Stimulated activated CD4-positive, alpha-beta T cell treated with anti-CD3 and anti-CD28 coated beads, TNF-alpha, amount 100 ng/mL, for 48 hours (primary cell): Measurements from ENCODE around the gene DEPDC1.
"Not testable (repeated sequence)": the region's sequence is repeated elsewhere in the genome, so short reads cannot be mapped to it uniquely, and the experiment has no call there.

Source experiments
- DNase-seq, 3 donors: peaks; one replicate each; pipeline ENCODE4 v3.0.0-alpha.2; 2020; ENCODE audit warnings: low read depth in 3 of 3

Gene DEPDC1, protein sequence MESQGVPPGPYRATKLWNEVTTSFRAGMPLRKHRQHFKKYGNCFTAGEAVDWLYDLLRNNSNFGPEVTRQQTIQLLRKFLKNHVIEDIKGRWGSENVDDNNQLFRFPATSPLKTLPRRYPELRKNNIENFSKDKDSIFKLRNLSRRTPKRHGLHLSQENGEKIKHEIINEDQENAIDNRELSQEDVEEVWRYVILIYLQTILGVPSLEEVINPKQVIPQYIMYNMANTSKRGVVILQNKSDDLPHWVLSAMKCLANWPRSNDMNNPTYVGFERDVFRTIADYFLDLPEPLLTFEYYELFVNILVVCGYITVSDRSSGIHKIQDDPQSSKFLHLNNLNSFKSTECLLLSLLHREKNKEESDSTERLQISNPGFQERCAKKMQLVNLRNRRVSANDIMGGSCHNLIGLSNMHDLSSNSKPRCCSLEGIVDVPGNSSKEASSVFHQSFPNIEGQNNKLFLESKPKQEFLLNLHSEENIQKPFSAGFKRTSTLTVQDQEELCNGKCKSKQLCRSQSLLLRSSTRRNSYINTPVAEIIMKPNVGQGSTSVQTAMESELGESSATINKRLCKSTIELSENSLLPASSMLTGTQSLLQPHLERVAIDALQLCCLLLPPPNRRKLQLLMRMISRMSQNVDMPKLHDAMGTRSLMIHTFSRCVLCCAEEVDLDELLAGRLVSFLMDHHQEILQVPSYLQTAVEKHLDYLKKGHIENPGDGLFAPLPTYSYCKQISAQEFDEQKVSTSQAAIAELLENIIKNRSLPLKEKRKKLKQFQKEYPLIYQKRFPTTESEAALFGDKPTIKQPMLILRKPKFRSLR

GRCh38 chr1:68496680-68497357, at the start of gene DEPDC1:
TSS of gene DEPDC1 (minus strand) at chr1:68497082. CDS start at chr1:68496999, 83 bp downstream.
- DNase-seq, result peak; percentile 57 to 62 (median 58)

DNA sequence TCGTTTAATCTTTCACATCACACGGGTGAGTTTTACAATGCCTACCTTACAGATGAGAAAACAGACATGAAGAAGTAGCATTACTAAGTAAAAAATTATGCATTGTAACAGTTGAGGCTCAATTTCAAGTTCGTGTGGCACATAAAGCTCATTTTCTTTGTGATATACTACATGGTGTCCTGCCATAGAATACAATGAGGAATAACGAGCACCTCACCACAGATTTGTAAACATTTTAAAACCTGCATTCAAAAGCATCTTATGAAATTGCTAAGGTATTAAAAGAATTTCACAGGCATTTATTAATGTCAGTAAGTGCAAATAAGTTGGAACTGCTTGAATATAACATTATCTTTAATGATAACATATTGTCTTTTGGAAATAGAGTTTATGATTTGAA, 47.8 kb upstream of the DEPDC1 start:
- DNase-seq, result no peak

GRCh38 chr1:68542586-68542985, 45.7 kb upstream of the DEPDC1 start:
- DNase-seq, result no peak

DNA sequence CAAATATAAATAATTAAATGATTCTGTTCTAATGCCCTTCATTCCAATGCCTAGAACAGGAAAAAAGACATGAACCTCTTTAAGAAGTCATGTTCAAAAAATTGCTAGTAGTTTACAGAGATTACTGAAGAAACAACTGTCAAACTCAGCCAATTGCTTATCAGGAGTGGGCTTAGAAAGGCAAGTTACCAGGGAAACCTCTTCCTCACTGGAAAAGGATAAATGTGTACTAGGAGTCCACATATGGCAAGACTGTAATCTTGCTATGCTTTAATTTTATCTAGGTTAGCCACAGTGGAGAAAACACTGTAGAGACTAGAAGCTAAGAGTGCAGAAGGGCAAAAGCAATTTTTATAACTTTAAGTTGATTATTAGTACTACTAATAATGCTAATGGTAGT, 42.1 kb upstream of the DEPDC1 start:
- no peak for DNase-seq

GRCh38 chr1:68528243-68528642, 31.4 kb upstream of the DEPDC1 start:
- no peak for DNase-seq

- DNase-seq, result no peak
Observed at GRCh38 chr1:68525781-68526180, 28.9 kb upstream of the DEPDC1 start.

DNA sequence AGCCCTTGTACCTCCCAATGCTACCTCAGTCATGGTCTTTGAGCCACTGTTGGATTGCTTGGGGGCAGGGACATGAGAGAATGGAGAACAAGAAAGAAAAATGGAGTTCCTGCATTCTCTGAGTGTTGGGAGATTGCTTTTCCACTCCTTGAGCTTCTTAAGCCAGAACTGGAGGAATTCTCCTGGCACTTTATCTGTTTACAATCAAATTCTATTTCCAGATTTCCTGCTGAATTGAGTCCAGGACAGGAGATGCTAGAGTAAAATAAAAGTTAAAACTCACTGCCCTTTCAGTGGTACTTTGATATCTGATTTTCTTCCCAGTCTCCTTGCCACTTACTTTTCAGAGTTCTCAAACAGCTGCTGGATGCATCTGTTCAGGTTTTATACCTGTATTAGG, 24.4 kb upstream of the DEPDC1 start:
- no peak for DNase-seq

DNA sequence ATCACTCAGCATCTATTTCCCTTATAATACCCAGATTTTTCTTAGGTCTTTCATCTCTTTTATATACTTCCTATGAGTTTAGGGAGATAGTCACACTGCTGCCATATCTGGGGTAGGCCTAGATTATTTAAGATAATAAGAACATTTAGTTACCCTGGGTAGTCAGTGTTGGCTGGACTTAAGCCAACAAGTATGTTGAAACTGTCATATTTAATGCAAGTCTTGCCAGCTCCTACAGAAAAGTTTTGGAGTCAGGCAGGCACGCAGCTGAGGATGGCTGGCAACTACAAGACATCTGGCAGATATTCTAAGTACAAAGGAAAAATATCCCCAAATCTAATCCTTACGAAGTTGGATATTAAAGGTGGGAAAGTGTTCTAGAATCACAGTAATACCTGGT, 19.2 kb upstream of the DEPDC1 start:
- DNase-seq, result no peak

- no peak for DNase-seq
Observed at GRCh38 chr1:68511254-68511653, 14.4 kb upstream of the DEPDC1 start.

DNA sequence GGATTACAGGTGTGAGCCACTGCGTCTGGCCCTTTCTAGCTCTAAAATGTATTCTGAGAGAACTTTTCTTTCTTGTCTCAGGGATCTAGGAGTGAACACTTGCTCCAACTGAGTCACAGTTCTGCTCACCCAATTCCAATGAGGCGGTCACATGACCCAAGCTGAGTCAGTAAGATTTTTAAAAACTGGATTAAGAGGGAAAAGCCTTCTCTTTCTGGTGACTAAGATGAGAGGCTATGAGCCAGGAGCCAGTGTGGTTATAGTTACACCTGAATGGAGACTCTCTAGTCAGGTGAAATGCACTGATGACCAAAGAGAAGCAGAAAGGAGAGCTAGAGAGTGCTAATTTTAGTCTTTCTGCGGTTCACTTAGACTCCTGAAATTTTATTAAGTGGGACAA, 9.5 kb upstream of the DEPDC1 start:
- no peak for DNase-seq

DNA sequence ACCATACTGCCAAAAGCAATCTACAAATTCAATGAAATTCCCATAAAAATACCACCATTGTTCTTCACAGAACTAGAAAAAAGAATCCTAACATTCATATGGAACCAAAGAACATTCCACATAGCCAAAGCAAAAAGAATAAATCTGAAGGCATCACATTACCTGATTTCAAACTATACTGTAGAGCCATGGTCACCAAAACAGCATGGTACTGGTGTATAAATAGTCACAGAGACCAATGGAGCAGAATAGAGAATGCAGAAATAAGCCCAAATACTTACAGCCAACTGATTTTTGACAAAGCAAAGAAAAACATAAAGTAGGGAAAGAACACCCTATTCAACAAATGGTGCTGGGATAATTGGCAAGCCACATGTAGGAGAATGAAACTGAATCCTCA, 6.2 kb upstream of the DEPDC1 start:
- no peak for DNase-seq

- DNase-seq, result no peak
Observed at GRCh38 chr1:68497358-68497698, 446 bp upstream of the DEPDC1 start.

DNA sequence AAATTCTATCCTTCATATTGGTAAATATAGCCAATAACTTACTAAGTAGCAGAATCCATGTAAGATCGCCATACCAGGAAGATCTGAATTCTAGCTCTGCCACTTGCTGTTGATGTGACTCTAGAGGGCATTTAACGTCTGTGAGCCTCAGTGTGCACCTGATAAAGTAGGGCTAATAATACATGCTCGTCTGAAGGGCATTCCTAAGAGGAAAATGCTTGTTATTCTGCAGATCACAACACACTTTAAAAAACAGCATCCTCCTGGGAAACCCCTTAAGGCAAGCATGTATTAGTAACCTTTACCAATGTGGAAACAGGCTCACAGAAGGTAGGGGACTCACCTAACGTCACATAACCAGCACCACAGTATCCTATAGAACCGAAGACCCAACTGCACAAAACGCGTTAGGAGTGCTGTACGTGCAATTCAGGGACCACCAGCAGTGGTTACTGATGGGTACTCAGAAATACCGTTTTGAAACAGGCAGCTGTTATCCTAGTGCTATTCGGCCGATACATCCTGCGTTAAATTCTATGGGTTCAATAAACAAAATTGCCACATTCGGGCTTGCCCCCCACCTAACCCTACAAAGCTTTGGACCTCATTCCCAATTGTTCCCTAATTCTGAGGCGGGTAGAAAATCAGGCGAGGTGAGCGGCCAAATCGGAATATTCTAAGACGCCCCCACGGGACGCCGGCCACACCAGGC, 758 bp downstream of the DEPDC1 start:
- no peak for DNase-seq

GRCh38 chr1:68495532-68495931, 1.4 kb downstream of the DEPDC1 start:
- no peak for DNase-seq

- DNase-seq, result no peak
Observed at GRCh38 chr1:68493193-68493592, 3.7 kb downstream of the DEPDC1 start.

GRCh38 chr1:68492255-68492654, 4.6 kb downstream of the DEPDC1 start:
- not testable (repeated sequence) for DNase-seq

DNA sequence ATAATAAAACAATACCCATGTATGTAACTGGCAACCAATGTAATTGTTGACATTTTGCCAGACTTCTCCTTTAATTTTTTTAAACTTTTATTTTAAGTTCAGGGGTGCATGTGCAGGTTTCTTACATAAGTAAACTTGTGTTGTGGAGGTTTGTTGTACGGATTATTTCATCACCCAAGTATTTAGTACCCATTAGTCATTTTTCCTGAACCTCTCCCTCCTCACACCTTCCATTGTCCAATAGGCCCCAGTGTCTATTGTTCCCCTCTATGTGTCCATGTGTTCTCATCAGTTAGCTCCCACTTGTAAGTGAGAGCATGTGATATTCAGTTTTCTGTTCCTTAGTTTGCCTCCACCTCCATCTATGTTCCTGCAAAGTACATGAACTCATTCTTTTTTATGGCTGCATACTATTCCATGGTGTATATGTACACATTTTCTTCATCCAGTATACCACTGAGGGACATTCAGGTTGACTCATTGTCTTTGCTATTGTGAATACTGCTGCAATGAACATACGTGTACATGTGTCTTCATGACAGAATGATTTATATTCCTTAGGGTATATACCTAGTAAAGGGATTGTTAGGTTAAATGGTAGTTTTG, 6.7 kb downstream of the DEPDC1 start:
- no peak for DNase-seq

DNA sequence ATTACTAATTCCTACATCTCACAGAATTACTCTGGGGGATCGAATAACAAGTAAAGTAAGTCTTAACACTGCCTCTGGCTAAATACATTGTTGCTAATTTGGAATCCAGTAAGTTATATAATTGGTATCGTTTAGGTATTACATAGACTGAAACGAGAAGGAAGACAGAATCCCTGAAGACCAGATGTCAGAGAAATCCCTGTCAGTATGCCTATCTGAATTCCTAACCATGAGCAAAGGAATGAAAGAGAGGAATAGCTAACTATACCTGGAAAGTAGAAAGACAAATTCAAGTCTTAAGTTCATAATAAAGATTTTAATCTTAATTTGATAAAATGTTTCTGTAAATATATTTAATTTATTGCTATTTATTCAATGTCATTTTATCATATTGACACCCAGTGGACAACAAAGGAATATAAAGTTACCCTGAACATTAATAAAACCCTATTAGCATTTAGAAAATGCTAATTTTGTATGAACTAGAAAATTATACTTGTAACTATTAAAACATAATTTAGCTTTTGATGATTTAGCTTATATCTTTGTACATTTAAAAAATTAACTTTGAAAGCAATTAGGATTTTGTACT, 11.4 kb downstream of the DEPDC1 start:
- DNase-seq, result no peak

- DNase-seq, result no peak
Observed at GRCh38 chr1:68484618-68485017, 12.3 kb downstream of the DEPDC1 start.

DNA sequence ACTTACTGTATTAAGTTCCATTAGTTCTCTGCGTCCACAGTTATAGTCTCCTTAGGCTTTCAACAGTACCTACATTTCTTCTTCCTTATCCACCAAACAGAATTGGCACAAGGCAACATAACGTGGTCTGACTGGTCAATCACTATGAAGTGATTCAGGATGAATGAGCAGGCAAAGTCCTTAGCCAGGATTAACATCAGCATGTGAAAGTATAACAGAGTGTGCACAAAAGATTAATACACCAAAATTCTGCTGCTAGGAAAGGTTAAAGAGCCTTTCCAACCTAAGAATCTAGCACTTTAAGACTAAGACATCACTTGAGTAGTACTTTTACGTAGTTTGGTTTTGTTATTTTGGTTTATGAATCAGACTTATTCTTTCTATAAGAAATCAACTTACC, 15.8 kb downstream of the DEPDC1 start:
- DNase-seq, result no peak

DNA sequence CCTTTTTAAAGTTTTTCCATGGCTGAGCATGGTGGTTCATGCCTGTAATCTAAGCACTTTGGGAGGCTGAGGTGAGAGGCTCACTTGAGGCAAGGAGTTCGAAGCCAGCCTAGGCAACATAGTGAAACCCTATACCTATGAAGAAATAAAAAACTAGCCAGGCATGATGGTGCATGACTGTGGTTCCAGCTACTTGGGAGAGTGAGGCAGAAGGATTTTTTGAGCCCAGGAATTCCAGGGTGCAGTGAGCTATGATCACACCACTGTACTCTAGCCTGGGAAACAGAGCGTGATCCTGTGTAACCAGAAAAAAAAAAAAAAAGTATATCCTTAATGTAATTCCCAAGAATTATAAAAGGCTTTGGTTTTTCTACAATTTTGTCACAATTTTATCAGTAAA, 17.4 kb downstream of the DEPDC1 start:
- no peak for DNase-seq
